ENCODE results near the gene TIMM50. TPM values are rescaled to one million over a fixed set of nuclear protein-coding genes. Genes with fewer than 3 reads are reported as not detected.

TIMM50 gene
- total RNA-seq, result 100 to 1,000 TPM in 1 of 8 experiments, 10 to 100 TPM in 7; 46.0 to 104 (median 65.6) TPM

GRCh38 chr19:39480337-39481228 lies at the start of gene TIMM50:
TSS of gene TIMM50 (plus strand) at chr19:39480838. CDS start at chr19:39480854, 16 bp downstream.
- ATAC-seq (replicated peaks in 6 of 8), result peak; percentile 87 to 98 (median 96)
- Histone ChIP-seq H3K4me1 (replicated peaks in 1 of 2) (peaks cover 12 to 16% of the 10 kb centered on the region in 2 donors), H3K27ac (peak within 1 kb of the TSS; percentile 86 to 90), H3K4me3 (peak within 1 kb of the TSS; percentile 86 to 97 (median 91))
- 1 to 17% (median 10%) methylated on average over 5 to 12 of the region's 62 CpGs; no CpG with 5 or more reads in 3 of the 10 experiments for WGBS, 10 experiments
- in situ Hi-C loops (cut with MboI; ENCODE audit: low pct_unique_long_range_greater_than_20kb in 2 of 9, low sequenced_read_pairs in 9 of 9, unreplicated experiment in 9 of 9), result no loop called here

- Histone ChIP-seq H3K4me1 (replicated peaks in 1 of 2) (peaks cover 14 to 16% of the 10 kb centered on the region in 2 donors), H3K4me3 (no peak overlapping the region), H3K27ac (no peak overlapping the region)
- in situ Hi-C loops (cut with MboI; ENCODE audit: low pct_unique_long_range_greater_than_20kb in 2 of 9, low sequenced_read_pairs in 9 of 9, unreplicated experiment in 9 of 9), result no loop called here
- no peak for ATAC-seq (replicated peaks in 6 of 8)
- 88 to 100% (median 100%) methylated on average over 1 to 4 of the region's 8 CpGs; no CpG with 5 or more reads in 2 of the 10 experiments for WGBS, 10 experiments
Measured at GRCh38 chr19:39432677-39433025, 48.0 kb upstream of the TIMM50 start.

- in situ Hi-C loops (cut with MboI; ENCODE audit: low pct_unique_long_range_greater_than_20kb in 2 of 9, low sequenced_read_pairs in 9 of 9, unreplicated experiment in 9 of 9), result no loop called here
- no peak for ATAC-seq (replicated peaks in 6 of 8)
- H3K4me3 ChIP-seq, result no peak overlapping the region
- no peak overlapping the region for H3K27ac ChIP-seq
- 85 to 100% (median 99%) methylated on average over 4 to 8 of the region's 8 CpGs; no CpG with 5 or more reads in 6 of the 10 experiments for WGBS, 10 experiments
- peaks cover 14% of the 10 kb centered on the region in 2 donors for H3K4me1 ChIP-seq (replicated peaks in 1 of 2)
Measured at GRCh38 chr19:39433480-39434079, 47.1 kb upstream of the TIMM50 start.

GRCh38 chr19:39434123-39435076 lies 46.2 kb upstream of the TIMM50 start:
- WGBS, 10 experiments, result 0 to 70% (median 51%) methylated on average over 1 to 10 of the region's 10 CpGs; no CpG with 5 or more reads in 2 of the 10 experiments
- in situ Hi-C loops (cut with MboI; ENCODE audit: low pct_unique_long_range_greater_than_20kb in 2 of 9, low sequenced_read_pairs in 9 of 9, unreplicated experiment in 9 of 9), result no loop called here
- H3K4me1 ChIP-seq (replicated peaks in 1 of 2), result peaks cover 10 to 14% of the 10 kb centered on the region in 2 donors
- H3K27ac ChIP-seq, result no peak overlapping the region
- ATAC-seq (replicated peaks in 6 of 8), result no peak
- H3K4me3 ChIP-seq, result peak overlapping the region; percentile 76 to 94 (median 88)

- in situ Hi-C loops (cut with MboI; ENCODE audit: low pct_unique_long_range_greater_than_20kb in 2 of 9, low sequenced_read_pairs in 9 of 9, unreplicated experiment in 9 of 9), result no loop called here
- Histone ChIP-seq H3K4me3 (peak within 1 kb of the TSS; percentile 76 to 94 (median 88)), H3K4me1 (replicated peaks in 1 of 2) (peaks cover 10 to 14% of the 10 kb centered on the region in 2 donors), H3K27ac (peak within 1 kb of the TSS; percentile 89 to 94)
- WGBS, 10 experiments, result 0% methylated on average over 4 to 15 of the region's 61 CpGs; no CpG with 5 or more reads in 6 of the 10 experiments
- ATAC-seq (replicated peaks in 6 of 8), result peak; percentile 82 to 98 (median 96)
Measured at GRCh38 chr19:39435499-39436349, 44.9 kb upstream of the TIMM50 start, which contains the start of gene RPS16. TSS of gene RPS16 (minus strand) at chr19:39435949. CDS start at chr19:39435895, 54 bp downstream.

- Histone ChIP-seq H3K27ac (peak overlapping the region; percentile 89 to 94), H3K4me1 (replicated peaks in 1 of 2) (peaks cover 10 to 14% of the 10 kb centered on the region in 2 donors), H3K4me3 (peak overlapping the region; percentile 76 to 94 (median 88))
- WGBS, 10 experiments, result 0% methylated on average over 1 to 2 of the region's 2 CpGs; no CpG with 5 or more reads in 5 of the 10 experiments
- in situ Hi-C loops (cut with MboI; ENCODE audit: low pct_unique_long_range_greater_than_20kb in 2 of 9, low sequenced_read_pairs in 9 of 9, unreplicated experiment in 9 of 9), result no loop called here
- peak in 2 of 8 experiments; percentile 4 for ATAC-seq (replicated peaks in 6 of 8)
Measured at GRCh38 chr19:39436350-39436716, 44.3 kb upstream of the TIMM50 start.

- Histone ChIP-seq H3K4me1 (replicated peaks in 1 of 2) (peaks cover 10 to 14% of the 10 kb centered on the region in 2 donors), H3K4me3 (no peak overlapping the region), H3K27ac (no peak overlapping the region)
- ATAC-seq (replicated peaks in 6 of 8), result peak in 1 of 8 experiments; percentile 11
- in situ Hi-C loops (cut with MboI; ENCODE audit: low pct_unique_long_range_greater_than_20kb in 2 of 9, low sequenced_read_pairs in 9 of 9, unreplicated experiment in 9 of 9), result no loop called here
- WGBS, 10 experiments, result 33 to 94% (median 77%) methylated on average over 3 to 7 of the region's 9 CpGs; no CpG with 5 or more reads in 1 of the 10 experiments
Measured at GRCh38 chr19:39438270-39438934, 42.2 kb upstream of the TIMM50 start.

GRCh38 chr19:39444598-39445195 lies 35.9 kb upstream of the TIMM50 start:
- ATAC-seq (replicated peaks in 6 of 8), result peak in 1 of 8 experiments; percentile 1
- H3K27ac ChIP-seq, result peak overlapping the region; percentile 92 to 96
- peak overlapping the region; percentile 65 to 87 (median 74) for H3K4me3 ChIP-seq
- 0 to 25% (median 6%) methylated on average over 1 to 17 of the region's 17 CpGs for WGBS, 10 experiments
- in situ Hi-C loops (cut with MboI; ENCODE audit: low pct_unique_long_range_greater_than_20kb in 2 of 9, low sequenced_read_pairs in 9 of 9, unreplicated experiment in 9 of 9), result no loop called here
- H3K4me1 ChIP-seq (replicated peaks in 1 of 2), result peaks cover 5 to 12% of the 10 kb centered on the region in 2 donors

- Histone ChIP-seq H3K4me1 (replicated peaks in 1 of 2) (peaks cover 5 to 12% of the 10 kb centered on the region in 2 donors), H3K4me3 (peak within 1 kb of the TSS; percentile 65 to 87 (median 74)), H3K27ac (peak within 1 kb of the TSS; percentile 92 to 96)
- peak; percentile 91 to 99 (median 98) for ATAC-seq (replicated peaks in 6 of 8)
- 0 to 17% (median 0%) methylated on average over 1 to 35 of the region's 68 CpGs for WGBS, 10 experiments
- in situ Hi-C loops (cut with MboI; ENCODE audit: low pct_unique_long_range_greater_than_20kb in 2 of 9, low sequenced_read_pairs in 9 of 9, unreplicated experiment in 9 of 9), result no loop called here
Measured at GRCh38 chr19:39445196-39446111, 35.2 kb upstream of the TIMM50 start, which contains the start of gene SUPT5H. TSS of gene SUPT5H (plus strand) at chr19:39445582. CDS start at chr19:39445891, 309 bp downstream.

- 20 to 100% (median 81%) methylated on average over 1 to 8 of the region's 16 CpGs; no CpG with 5 or more reads in 1 of the 10 experiments for WGBS, 10 experiments
- in situ Hi-C loops (cut with MboI; ENCODE audit: low pct_unique_long_range_greater_than_20kb in 2 of 9, low sequenced_read_pairs in 9 of 9, unreplicated experiment in 9 of 9), result no loop called here
- peaks cover 5 to 12% of the 10 kb centered on the region in 2 donors for H3K4me1 ChIP-seq (replicated peaks in 1 of 2)
- H3K4me3 ChIP-seq, result peak overlapping the region; percentile 65 to 87 (median 74)
- no peak for ATAC-seq (replicated peaks in 6 of 8)
- no peak overlapping the region for H3K27ac ChIP-seq
Measured at GRCh38 chr19:39446365-39447084, 34.1 kb upstream of the TIMM50 start.
